ENCODE data around the gene LDLRAD4.
"Not testable (repeated sequence)": the region's sequence is repeated elsewhere in the genome, so short reads cannot be mapped to it uniquely, and the experiment has no call there.

Gene LDLRAD4

GRCh38 chr18:13638719-13639595, 420.4 kb downstream of the LDLRAD4 start:
- DNase-seq (ENCODE audit: extremely low read depth in 1 of 2, low read depth in 1 of 2) = no peak

GRCh38 chr18:13640266-13640860, 421.8 kb downstream of the LDLRAD4 start:
- DNase-seq (ENCODE audit: extremely low read depth in 1 of 2, low read depth in 1 of 2) = no peak

DNA sequence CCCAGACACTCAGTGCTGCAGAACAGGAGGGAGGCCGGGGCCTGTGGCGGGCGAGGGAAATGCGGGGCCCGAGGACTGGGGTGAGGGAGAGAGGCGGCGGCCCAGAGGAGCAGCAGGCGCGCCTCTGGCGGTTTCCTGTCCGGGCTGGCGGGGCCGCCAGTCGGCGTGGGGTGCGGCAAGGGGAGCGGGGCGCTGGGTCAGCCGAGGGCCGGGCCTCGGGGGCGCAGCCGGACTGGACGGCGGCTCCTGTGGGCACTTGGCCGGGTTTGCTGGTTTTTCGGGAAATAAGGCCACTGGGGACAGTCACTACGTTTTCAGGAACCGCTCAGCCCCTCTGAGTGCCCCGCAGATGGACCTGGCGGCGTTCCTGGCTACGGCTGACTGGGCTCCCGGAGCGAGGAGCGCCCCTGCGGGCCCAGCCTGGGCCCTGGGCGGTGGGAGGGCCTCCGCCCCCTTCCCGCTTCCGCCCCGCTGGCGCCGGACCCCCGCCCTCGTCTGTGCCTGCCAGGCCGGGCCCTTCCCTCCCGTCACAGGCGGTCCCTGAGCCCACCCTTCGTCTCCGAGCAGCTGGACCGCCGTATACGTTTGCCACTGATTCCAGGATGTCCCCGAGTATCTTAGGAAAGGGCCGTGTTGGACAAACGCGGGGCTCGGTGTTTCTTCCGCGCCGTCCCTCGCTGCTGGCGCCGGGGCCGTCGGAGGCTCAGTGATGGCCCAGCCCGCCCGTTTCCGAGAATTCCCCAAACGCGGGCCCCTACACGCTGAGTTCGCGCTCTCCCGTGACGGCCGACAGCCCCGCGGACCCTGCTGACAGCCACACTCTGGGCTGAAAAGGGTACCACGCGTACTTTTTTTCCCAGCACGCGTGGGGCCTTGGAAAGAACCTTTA, 423.2 kb downstream of the LDLRAD4 start:
- no peak for DNase-seq (ENCODE audit: extremely low read depth in 1 of 2, low read depth in 1 of 2)

DNA sequence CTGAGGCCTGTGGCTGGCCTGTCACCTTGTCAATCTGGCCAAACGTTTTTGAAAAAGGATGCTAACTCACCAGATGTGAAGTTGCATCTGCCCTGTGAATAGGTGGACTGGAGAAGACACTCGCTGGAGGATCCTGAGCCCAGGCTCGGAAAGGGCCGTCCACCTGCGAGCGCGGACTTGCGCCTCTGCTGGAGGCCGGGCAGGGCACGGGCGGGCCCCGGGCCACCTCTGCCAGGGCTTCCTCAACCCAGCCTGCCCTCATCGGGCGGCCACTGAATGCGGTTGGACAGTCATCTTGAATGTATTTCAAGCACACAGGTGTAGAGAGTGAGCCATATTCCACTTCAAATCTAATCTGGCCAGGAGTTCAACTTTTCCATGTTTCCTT, 423.9 kb downstream of the LDLRAD4 start:
- DNase-seq (ENCODE audit: extremely low read depth in 1 of 2, low read depth in 1 of 2) = no peak

- DNase-seq (ENCODE audit: extremely low read depth in 1 of 2, low read depth in 1 of 2) = no peak
These were observed 424.7 kb downstream of the LDLRAD4 start for GRCh38 chr18:13643261-13643751.

DNA sequence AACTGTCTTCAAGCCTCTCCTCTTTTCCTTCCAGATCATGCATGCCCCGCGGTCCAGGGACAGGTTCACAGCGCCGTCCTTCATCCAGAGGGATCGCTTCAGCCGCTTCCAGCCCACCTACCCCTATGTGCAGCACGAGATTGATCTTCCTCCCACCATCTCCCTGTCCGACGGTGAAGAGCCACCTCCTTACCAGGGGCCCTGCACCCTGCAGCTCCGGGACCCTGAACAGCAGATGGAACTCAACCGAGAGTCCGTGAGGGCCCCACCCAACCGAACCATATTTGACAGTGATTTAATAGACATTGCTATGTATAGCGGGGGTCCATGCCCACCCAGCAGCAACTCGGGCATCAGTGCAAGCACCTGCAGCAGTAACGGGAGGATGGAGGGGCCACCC, 426.5 kb downstream of the LDLRAD4 start:
- no peak for DNase-seq (ENCODE audit: extremely low read depth in 1 of 2, low read depth in 1 of 2)

DNA sequence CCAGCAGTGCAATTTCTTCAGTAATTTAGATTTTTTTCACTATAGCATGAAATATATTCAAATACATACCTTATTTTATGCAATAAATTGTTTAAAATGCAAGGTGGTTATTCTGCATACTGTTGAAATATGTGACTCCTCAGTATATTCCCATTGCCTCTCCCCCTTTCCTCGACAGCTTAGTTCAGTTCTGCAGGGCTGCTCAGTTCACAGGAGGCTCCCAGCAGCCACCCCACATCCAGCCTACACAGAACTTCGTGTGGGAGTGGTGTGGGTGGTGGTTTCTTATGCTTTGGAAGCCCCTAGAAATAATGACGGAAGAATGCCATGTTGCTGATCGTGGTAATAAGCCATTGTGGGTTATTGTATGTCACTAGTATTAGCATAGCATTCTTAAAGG, 428.1 kb downstream of the LDLRAD4 start:
- no peak for DNase-seq (ENCODE audit: extremely low read depth in 1 of 2, low read depth in 1 of 2)

DNA sequence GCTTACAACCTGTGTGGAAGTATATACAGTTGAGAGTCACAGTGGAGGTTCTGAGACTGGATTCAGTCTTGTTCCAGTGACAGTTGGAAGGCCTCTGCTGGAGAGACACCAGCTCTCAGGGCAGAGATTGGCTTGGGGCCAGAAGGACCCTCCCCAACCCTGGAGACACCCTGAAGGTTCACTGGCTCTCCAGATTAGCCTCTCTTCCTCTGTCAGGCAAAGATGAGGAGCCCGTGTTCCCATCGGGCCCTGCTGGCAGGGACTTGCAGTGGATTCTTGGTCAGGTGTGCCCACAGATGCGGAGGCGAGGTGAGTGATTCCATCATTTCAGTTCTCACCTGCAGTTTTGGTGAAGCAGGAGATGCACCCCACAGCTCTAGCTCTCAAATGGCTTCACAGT, 429.2 kb downstream of the LDLRAD4 start:
- no peak for DNase-seq (ENCODE audit: extremely low read depth in 1 of 2, low read depth in 1 of 2)

GRCh38 chr18:13649397-13650390, 431.1 kb downstream of the LDLRAD4 start:
- DNase-seq (ENCODE audit: extremely low read depth in 1 of 2, low read depth in 1 of 2) = no peak

- DNase-seq (ENCODE audit: extremely low read depth in 1 of 2, low read depth in 1 of 2) = no peak
These were observed 435.3 kb downstream of the LDLRAD4 start for GRCh38 chr18:13653746-13654433.

GRCh38 chr18:13657974-13658373, 439.4 kb downstream of the LDLRAD4 start:
- DNase-seq (ENCODE audit: extremely low read depth in 1 of 2, low read depth in 1 of 2) = no peak

DNA sequence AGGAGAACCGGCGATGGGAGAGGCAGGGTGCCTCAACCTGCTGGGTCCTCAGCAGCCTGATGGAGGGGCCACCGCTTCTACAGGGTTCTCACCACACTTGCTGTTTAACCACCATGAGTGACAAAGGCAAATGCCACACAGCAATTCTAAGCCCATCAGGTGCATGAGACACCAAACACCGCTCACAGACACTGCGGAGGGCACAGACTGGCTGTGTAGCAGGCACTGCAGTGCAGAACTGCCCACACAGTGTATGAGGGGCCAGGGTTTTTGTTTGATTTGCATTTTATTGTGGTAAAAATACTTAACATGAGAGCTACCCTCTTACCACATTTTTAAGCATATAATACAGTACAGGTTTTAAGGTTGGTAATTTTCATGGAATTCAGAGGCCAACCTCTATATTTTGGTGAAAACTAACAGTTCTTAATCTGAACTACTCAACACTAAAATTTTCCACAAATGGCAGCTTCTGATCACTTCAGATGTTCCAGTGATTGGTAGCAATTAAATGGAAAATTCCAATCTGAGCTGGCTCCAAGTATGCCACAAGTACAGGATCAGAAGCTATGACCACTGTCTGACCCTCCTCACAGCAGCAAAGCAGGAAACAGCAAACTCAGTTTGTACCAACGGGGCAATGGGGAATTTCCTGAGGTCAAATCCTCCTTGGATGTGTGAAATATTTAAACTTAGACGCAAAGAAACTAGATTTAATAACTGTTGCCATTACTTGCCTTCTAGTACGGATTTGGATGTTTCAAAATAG, 440.1 kb downstream of the LDLRAD4 start:
- no peak for DNase-seq (ENCODE audit: extremely low read depth in 1 of 2, low read depth in 1 of 2)

- no peak for DNase-seq (ENCODE audit: extremely low read depth in 1 of 2, low read depth in 1 of 2)
These were observed 441.9 kb downstream of the LDLRAD4 start for GRCh38 chr18:13660510-13660909.

DNA sequence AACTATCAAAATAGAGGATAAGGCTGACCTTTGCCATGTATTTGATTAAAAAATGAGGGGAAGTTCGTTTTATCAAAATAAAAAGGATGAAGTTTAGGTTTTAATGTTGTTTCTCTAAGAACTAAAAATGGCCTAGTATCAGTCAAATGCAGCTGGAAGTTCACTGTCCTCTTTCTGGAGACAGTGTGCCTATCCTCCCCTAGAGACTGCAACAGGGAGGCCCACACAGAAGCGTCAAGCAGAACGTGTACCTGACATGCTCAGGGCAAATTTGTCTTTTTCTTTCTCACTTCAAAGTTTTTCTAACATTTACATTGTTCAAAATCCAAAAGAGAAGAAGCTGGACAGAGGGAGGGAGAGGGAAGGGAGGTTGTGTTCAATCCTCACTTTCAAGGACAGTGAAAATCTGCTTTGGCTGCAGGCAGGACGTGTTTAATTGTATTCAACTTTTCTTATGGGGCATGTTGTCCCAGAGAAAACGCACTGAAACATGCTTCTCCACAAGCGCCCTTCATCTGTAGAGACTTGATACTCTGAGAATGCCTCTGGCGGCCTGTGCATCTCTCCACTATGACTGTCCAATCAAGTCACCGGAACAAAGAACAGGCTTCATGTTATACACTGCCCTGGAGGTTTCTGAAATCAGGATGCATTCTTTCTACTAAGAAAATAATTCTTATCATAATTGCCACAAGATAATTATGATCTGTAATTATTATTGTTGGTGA, 442.7 kb downstream of the LDLRAD4 start:
- no peak for DNase-seq (ENCODE audit: extremely low read depth in 1 of 2, low read depth in 1 of 2)

- no peak for DNase-seq (ENCODE audit: extremely low read depth in 1 of 2, low read depth in 1 of 2)
These were observed 443.3 kb downstream of the LDLRAD4 start for GRCh38 chr18:13661779-13662256.

- DNase-seq (ENCODE audit: extremely low read depth in 1 of 2, low read depth in 1 of 2) = no peak
These were observed 454.1 kb downstream of the LDLRAD4 start for GRCh38 chr18:13672657-13673056.

- no peak for DNase-seq (ENCODE audit: extremely low read depth in 1 of 2, low read depth in 1 of 2)
These were observed 457.9 kb downstream of the LDLRAD4 start for GRCh38 chr18:13676471-13676870.

DNA sequence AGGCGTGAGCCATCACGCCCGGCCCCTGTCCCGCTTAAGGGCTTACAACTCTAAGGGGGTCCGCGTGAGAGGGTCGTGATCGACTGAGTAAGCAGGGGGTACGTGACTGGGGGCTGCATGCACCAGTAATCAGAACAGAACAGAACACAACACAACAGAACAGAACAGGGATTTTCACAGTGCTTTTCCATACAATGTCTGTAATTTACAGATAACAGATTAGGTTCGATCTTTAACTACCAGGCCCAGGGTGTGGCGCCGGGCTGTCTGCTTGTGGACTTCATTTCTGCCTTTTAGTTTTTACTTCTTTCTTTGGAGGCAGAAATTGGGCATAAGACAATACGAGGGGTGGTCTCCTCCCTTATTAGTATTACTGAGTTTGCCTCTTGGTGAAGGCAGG, 458.8 kb downstream of the LDLRAD4 start:
- DNase-seq (ENCODE audit: extremely low read depth in 1 of 2, low read depth in 1 of 2) = not testable (repeated sequence)
